Ovary (tissue), 3 donors: ENCODE measurements around the gene HLCS.

Experiments used
- CTCF ChIP-seq, 3 donors: fragments of 450-650 bp in 2 of 3; fragments of 200-600 bp in 1 of 3; IDR thresholded peaks; one replicate each; pipeline versions ENCODE4 v1.5.1 to v1.8.0; 2016 to 2022; ENCODE audit warnings: antibody characterized with exemption in 3 of 3, mild to moderate bottlenecking in 1 of 3
- EP300 ChIP-seq: sonication (generic); formaldehyde crosslinking; IDR thresholded peaks from one replicate; pipeline ENCODE4 v1.6.1; 2017; ENCODE audit warnings: antibody characterized with exemption
- donor health status: DM: no; HTN: no; CAD: no.

- TF ChIP-seq CTCF (IDR thresholded peaks at IDR 0.05) (no peak), EP300 (no peak)
These were observed 263.3 kb downstream of the HLCS start for GRCh38 chr21:36703123-36703522.
